ENCODE data around the gene KMT5B.

KMT5B gene

DNA sequence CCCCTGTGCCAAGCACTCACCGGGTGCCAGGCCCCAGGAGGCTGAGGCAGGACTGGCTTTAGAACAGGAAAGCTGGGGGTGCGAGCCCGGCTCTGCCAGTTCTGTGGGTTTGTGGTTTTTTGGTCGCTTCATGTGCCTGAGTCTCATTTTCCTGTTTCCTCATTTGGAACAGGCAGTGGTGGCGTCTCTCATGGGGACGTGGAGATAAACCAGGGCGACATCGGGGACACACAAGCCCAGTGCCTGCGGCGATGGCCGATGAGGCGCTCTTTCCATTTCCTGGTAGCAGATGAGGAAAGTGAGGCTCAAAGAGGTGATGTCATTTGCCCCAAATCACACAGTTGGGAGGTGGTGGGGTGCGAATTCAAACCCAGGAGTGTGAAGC is 71.1 kb downstream of the KMT5B start:
- Histone ChIP-seq H3K9me3 (ENCODE audit: control insufficient read depth, low read length) (no peaks in the 10 kb centered on the region), H3K9ac (ENCODE audit: low read length) (no peak overlapping the region), H3K4me3 (ENCODE audit: low read length) (no peak overlapping the region), H3K36me3 (ENCODE audit: control insufficient read depth, insufficient read depth, low read length, severe bottlenecking) (no peaks in the 10 kb centered on the region), H3K27me3 (replicated peaks; ENCODE audit: control insufficient read depth, insufficient read depth, low read length) (no peaks in the 10 kb centered on the region), H3K4me1 (ENCODE audit: control insufficient read depth, insufficient read depth, low read length) (peaks cover 17% of the 10 kb centered on the region)
- no peak for DNase-seq (ENCODE audit: low read depth)

DNA sequence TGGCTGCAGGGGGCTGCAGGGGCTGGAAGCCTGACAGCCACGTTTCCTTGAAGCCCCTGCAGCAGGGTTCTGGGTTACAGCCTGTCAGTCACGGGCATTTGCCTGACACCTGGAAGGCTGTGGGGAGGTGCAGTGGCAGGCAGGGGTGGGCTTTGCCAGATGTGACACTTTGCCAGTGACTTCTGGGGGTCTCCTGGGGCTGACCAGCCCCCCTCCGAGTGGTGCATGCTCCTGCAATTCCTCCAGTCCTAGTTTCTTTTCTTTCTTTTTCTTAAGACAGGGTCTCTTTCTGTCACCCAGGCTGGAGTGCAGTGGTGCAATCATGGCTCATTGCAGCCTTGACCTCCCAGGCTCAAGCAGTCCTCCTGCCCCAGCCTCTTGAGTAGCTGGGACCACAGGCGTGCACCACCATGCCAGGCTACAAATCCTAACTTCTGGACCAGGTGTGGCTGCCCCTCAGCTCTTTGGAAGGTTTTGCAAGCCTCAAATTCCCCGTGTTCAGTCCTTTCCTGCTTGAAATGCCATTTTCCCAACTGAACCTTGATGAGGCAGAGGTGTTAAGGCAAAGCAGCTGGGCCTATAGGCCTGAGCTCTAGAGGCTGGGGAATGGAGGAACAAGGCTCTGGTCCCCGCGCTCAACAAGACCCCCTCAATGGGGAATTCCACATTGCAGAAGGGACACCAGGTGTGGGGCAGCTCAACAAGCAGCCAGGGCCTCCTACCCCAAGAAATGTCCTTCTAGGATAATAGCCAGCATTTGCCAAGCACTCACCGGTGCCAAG is 71.7 kb downstream of the KMT5B start:
- Histone ChIP-seq H3K4me3 (ENCODE audit: low read length) (no peak overlapping the region), H3K9ac (ENCODE audit: low read length) (no peak overlapping the region), H3K4me1 (ENCODE audit: control insufficient read depth, insufficient read depth, low read length) (peaks cover 11% of the 10 kb centered on the region), H3K36me3 (ENCODE audit: control insufficient read depth, insufficient read depth, low read length, severe bottlenecking) (no peaks in the 10 kb centered on the region), H3K9me3 (ENCODE audit: control insufficient read depth, low read length) (no peaks in the 10 kb centered on the region), H3K27me3 (replicated peaks; ENCODE audit: control insufficient read depth, insufficient read depth, low read length) (no peaks in the 10 kb centered on the region)
- DNase-seq (ENCODE audit: low read depth), result no peak

DNA sequence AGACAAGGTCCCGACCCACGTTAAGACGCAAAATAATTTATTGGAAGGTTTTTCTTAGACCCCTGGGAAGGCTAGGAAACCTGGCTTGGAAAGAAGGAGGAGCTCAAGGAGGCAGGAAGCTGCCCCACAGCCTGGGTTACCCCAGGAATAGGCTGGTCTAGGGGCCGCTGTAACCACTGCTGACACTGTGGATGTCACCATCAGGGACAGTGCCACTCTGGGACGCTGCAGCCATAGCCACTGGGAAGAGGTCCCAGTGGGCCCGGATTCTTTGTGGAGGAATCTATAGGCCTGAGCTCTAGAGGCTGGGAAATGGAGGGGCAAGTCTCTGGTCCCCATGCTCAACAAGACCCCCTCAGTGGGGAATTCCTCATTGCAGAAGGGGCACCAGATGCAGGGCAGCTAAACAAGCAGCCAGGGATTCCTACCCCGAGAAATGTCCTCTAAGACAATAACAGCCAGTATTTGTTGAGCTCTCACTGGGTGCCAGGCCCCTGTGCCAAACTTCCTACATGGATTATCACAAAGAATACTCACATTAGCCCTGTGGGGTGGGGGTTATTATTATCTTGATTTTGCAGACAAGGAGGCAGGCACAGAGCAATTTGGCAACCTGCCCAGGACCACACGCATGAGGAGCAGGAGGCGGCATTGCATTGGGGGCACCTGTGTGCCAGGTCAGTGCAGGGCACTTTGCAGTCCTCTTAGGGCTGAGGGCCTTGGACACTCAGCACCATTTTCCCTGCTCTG is 72.4 kb downstream of the KMT5B start:
- no peaks in the 10 kb centered on the region for H3K9me3 ChIP-seq (ENCODE audit: control insufficient read depth, low read length)
- H3K4me3 ChIP-seq (ENCODE audit: low read length), result no peak overlapping the region
- DNase-seq (ENCODE audit: low read depth), result no peak
- peaks cover 9% of the 10 kb centered on the region for H3K4me1 ChIP-seq (ENCODE audit: control insufficient read depth, insufficient read depth, low read length)
- H3K9ac ChIP-seq (ENCODE audit: low read length), result no peak overlapping the region
- H3K27me3 ChIP-seq (replicated peaks; ENCODE audit: control insufficient read depth, insufficient read depth, low read length), result no peaks in the 10 kb centered on the region
- H3K36me3 ChIP-seq (ENCODE audit: control insufficient read depth, insufficient read depth, low read length, severe bottlenecking), result no peaks in the 10 kb centered on the region

DNA sequence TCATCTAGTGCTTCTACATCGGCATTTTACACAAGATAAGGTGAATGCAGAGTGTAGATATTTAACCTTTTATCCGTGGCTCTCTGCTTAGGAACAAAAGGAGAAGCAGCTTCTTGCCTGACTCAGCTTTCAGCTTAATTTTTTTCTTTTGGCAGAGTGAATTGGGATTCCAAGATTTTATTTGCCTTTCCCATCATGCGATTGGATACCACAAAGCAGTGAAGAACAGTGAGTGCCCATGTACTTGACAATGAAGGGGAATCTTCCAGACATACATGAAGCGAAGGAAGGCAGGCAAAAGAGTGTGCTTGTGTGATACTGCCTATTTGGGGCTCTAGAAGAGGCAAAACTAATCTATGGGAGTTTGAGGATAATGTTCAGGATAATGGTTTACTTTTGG is 74.9 kb downstream of the KMT5B start:
- H3K36me3 ChIP-seq (ENCODE audit: control insufficient read depth, insufficient read depth, low read length, severe bottlenecking), result no peaks in the 10 kb centered on the region
- H3K4me3 ChIP-seq (ENCODE audit: low read length), result peak overlapping the region; percentile 63

DNA sequence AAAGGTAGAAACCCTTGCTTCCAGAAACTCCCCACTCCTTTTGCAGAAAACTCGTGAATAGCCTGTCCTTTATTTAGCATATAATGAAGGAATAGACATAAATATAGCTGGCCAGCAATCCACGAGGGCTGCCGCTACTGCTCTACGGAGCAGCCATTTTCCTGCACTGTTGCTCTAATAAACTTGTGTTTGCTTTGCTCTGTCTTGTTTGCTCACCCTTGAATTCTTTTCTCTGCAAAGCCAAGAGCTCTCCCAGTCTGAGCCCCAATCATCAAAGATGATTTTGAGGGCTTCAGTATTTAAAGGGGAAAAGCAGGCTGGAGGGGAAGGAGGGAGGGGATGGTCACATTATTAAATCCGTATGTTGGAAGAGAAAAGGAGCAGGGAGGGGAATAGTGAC is 75.3 kb downstream of the KMT5B start:
- Histone ChIP-seq H3K36me3 (ENCODE audit: control insufficient read depth, insufficient read depth, low read length, severe bottlenecking) (no peaks in the 10 kb centered on the region), H3K4me3 (ENCODE audit: low read length) (peak overlapping the region; percentile 63), H3K9me3 (ENCODE audit: control insufficient read depth, low read length) (peaks cover 7% of the 10 kb centered on the region), H3K9ac (ENCODE audit: low read length) (peak overlapping the region; percentile 50), H3K27me3 (replicated peaks; ENCODE audit: control insufficient read depth, insufficient read depth, low read length) (no peaks in the 10 kb centered on the region), H3K4me1 (ENCODE audit: control insufficient read depth, insufficient read depth, low read length) (peaks cover 14% of the 10 kb centered on the region)
- DNase-seq (ENCODE audit: low read depth), result peak; percentile 8

More for the DNA sequence above, 74.9 kb downstream of the KMT5B start:
- Histone ChIP-seq H3K9me3 (ENCODE audit: control insufficient read depth, low read length) (peaks cover 6% of the 10 kb centered on the region), H3K27me3 (replicated peaks; ENCODE audit: control insufficient read depth, insufficient read depth, low read length) (no peaks in the 10 kb centered on the region), H3K9ac (ENCODE audit: low read length) (peak overlapping the region; percentile 50), H3K4me1 (ENCODE audit: control insufficient read depth, insufficient read depth, low read length) (peaks cover 14% of the 10 kb centered on the region)
- no peak for DNase-seq (ENCODE audit: low read depth)

DNA sequence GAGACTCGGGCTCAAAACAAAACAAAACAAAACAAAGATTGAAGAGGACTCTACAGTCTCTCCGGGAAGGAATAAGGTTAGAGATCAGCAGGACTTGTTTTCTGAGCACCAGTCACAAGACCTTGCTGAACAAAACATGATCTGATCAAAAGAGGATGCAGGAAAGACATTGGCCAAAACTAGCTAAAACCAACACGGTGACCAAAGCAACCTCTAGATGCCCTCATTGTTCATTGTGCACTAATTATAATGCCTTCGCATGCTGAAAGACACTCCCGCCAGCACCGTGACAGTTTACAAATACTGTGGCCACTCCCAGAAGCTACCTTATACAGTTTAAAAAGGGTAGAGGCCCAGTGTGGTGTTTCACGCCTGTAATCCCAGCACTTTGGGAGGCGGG is 76.2 kb downstream of the KMT5B start:
- H3K36me3 ChIP-seq (ENCODE audit: control insufficient read depth, insufficient read depth, low read length, severe bottlenecking), result no peaks in the 10 kb centered on the region
- peaks cover 14% of the 10 kb centered on the region for H3K4me1 ChIP-seq (ENCODE audit: control insufficient read depth, insufficient read depth, low read length)
- no peak for DNase-seq (ENCODE audit: low read depth)
- H3K4me3 ChIP-seq (ENCODE audit: low read length), result no peak overlapping the region
- peaks cover 9% of the 10 kb centered on the region for H3K9me3 ChIP-seq (ENCODE audit: control insufficient read depth, low read length)
- no peaks in the 10 kb centered on the region for H3K27me3 ChIP-seq (replicated peaks; ENCODE audit: control insufficient read depth, insufficient read depth, low read length)
- no peak overlapping the region for H3K9ac ChIP-seq (ENCODE audit: low read length)

DNA sequence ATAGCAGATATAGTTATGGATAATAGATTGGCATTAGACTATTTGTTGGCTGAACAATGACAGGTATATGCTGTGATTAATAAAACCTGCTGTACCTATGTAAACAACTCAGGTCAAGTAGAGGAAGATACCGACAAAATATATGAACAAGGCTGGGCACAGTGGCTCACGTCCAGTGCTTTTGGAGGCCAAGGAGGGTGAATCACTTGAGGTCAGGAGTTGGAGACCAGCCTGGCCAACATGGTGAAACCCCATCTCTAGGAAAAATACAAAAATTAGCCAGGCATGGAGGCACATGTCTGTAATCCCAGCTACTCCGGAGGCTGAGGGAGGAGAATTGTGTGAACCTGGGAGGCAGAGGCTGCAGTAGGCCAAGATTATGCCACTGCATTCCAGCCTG is 77.9 kb downstream of the KMT5B start:
- DNase-seq (ENCODE audit: low read depth), result no peak
- H3K4me1 ChIP-seq (ENCODE audit: control insufficient read depth, insufficient read depth, low read length), result peaks cover 14% of the 10 kb centered on the region
- H3K9me3 ChIP-seq (ENCODE audit: control insufficient read depth, low read length), result peaks cover 9% of the 10 kb centered on the region
- no peak overlapping the region for H3K9ac ChIP-seq (ENCODE audit: low read length)
- H3K27me3 ChIP-seq (replicated peaks; ENCODE audit: control insufficient read depth, insufficient read depth, low read length), result no peaks in the 10 kb centered on the region
- H3K36me3 ChIP-seq (ENCODE audit: control insufficient read depth, insufficient read depth, low read length, severe bottlenecking), result no peaks in the 10 kb centered on the region
- no peak overlapping the region for H3K4me3 ChIP-seq (ENCODE audit: low read length)

DNA sequence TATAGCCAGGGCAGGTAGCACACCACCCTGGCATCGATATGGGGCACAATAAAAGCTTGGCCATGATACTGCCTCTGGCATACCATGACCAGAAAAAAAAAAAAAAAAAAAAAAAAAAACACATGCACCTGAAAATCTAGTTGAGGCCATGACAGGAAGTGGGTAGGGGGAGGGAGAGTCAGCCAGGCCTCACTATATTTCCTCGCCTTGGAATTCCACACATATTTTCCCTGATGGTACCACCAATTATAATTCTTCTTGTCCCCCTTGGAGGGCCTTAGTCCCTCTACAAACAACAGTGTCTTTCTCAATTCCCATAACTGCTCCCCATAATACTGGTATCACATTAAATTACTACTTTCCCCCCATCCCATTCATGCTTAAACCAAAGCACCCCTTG is 79.3 kb downstream of the KMT5B start:
- no peak for DNase-seq (ENCODE audit: low read depth)
- Histone ChIP-seq H3K27me3 (replicated peaks; ENCODE audit: control insufficient read depth, insufficient read depth, low read length) (no peaks in the 10 kb centered on the region), H3K4me3 (ENCODE audit: low read length) (no peak overlapping the region), H3K9me3 (ENCODE audit: control insufficient read depth, low read length) (peaks cover 9% of the 10 kb centered on the region), H3K4me1 (ENCODE audit: control insufficient read depth, insufficient read depth, low read length) (peaks cover 18% of the 10 kb centered on the region), H3K9ac (ENCODE audit: low read length) (no peak overlapping the region), H3K36me3 (ENCODE audit: control insufficient read depth, insufficient read depth, low read length, severe bottlenecking) (no peaks in the 10 kb centered on the region)

DNA sequence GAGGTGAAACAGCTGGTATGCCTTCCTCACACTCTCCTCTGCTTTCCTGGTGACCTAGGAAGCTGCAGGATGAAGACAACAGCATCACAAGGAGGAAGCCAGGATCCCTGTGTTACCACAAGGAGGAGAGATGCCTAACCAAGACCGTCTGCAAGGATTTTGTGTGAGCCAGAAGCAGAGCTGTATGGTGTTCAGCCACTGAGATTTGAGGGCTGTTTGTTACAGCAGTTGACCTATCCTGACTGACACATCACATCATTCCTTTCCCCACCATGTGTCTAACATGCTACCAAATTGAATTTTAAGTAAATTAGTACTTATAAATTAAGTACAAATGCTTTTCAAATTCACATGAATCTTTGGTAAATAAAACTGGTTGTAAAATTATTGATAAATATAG is 83.0 kb downstream of the KMT5B start:
- Histone ChIP-seq H3K4me1 (ENCODE audit: control insufficient read depth, insufficient read depth, low read length) (peaks cover 26% of the 10 kb centered on the region), H3K4me3 (ENCODE audit: low read length) (no peak overlapping the region), H3K36me3 (ENCODE audit: control insufficient read depth, insufficient read depth, low read length, severe bottlenecking) (no peaks in the 10 kb centered on the region), H3K9me3 (ENCODE audit: control insufficient read depth, low read length) (peaks cover 9% of the 10 kb centered on the region), H3K27me3 (replicated peaks; ENCODE audit: control insufficient read depth, insufficient read depth, low read length) (no peaks in the 10 kb centered on the region), H3K9ac (ENCODE audit: low read length) (no peak overlapping the region)
- DNase-seq (ENCODE audit: low read depth), result no peak

DNA sequence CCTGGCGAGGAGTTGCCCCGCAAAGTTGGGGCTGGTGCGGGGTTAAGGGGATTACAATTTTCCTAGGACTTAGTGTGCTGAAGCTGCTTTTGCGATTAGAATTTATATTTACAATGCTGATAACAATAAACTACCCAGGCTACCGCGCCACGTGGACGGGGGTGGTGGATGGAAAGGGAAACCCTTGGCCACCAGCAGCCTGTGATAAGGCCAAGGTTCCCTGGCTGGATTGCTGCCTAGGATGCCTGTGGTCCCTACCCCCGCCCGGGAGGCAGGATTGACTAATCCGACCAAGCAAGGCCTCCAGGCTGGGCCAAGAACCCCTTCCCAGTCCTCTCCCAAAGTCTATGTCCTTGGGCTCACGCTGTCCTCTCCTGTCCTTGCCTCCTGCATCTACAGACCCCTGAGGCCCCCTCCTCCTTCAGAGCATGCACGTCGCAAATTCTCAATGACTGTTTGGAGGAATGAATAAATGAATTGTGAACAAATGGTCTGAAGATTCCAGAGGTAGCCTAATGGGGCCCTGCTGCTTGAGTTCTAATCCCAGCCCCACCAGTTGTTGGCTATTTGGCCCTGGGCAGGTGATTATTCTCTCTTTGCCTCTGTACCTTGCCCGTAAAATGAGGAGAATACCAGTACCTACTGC is 84.3 kb downstream of the KMT5B start:
- no peaks in the 10 kb centered on the region for H3K27me3 ChIP-seq (replicated peaks; ENCODE audit: control insufficient read depth, insufficient read depth, low read length)
- H3K4me1 ChIP-seq (ENCODE audit: control insufficient read depth, insufficient read depth, low read length), result peaks cover 22% of the 10 kb centered on the region
- DNase-seq (ENCODE audit: low read depth), result peak; percentile 38
- H3K9me3 ChIP-seq (ENCODE audit: control insufficient read depth, low read length), result peaks cover 7% of the 10 kb centered on the region
- peak overlapping the region; percentile 51 for H3K9ac ChIP-seq (ENCODE audit: low read length)
- H3K36me3 ChIP-seq (ENCODE audit: control insufficient read depth, insufficient read depth, low read length, severe bottlenecking), result no peaks in the 10 kb centered on the region
- peak overlapping the region; percentile 64 for H3K4me3 ChIP-seq (ENCODE audit: low read length)

All from adipocyte (in vitro differentiated cells).